HG02678 (cell line): Measurements from ENCODE around the gene FMOD.

Experiments used
- ATAC-seq: cut with Tn5 transposase; IDR thresholded peaks from one replicate; pipeline ENCODE4 v1.9.1; 2021; ENCODE audit warnings: mild to moderate bottlenecking, moderate library complexity; ENCODE audit not compliant: unreplicated experiment

The FMOD gene

GRCh38 chr1:203351037-203351625, at the start of gene FMOD:
Gene FMOD (minus strand): TSS chr1:203351122. CDS start chr1:203348270, 2,852 bp downstream.
- no peak for ATAC-seq

GRCh38 chr1:203396595-203397194, 45.8 kb upstream of the FMOD start:
- ATAC-seq, result no peak

GRCh38 chr1:203395751-203396150, 44.8 kb upstream of the FMOD start:
- no peak for ATAC-seq

GRCh38 chr1:203390298-203390697, 39.4 kb upstream of the FMOD start:
- no peak for ATAC-seq

GRCh38 chr1:203388683-203389082, 37.8 kb upstream of the FMOD start:
- no peak for ATAC-seq

- ATAC-seq, result no peak
These were observed 31.1 kb upstream of the FMOD start for GRCh38 chr1:203382026-203382425.

GRCh38 chr1:203381151-203381751, 30.3 kb upstream of the FMOD start:
- no peak for ATAC-seq

- ATAC-seq, result no peak
These were observed 29.7 kb upstream of the FMOD start for GRCh38 chr1:203380420-203381150.

GRCh38 chr1:203379825-203380224, 28.9 kb upstream of the FMOD start:
- ATAC-seq, result no peak

- no peak for ATAC-seq
These were observed 27.8 kb upstream of the FMOD start for GRCh38 chr1:203378556-203379245.

GRCh38 chr1:203373991-203374390, 23.1 kb upstream of the FMOD start:
- no peak for ATAC-seq

- ATAC-seq, result no peak
These were observed 22.1 kb upstream of the FMOD start for GRCh38 chr1:203373002-203373401.

- ATAC-seq, result no peak
These were observed 20.4 kb upstream of the FMOD start for GRCh38 chr1:203371288-203371687.

- ATAC-seq, result no peak
These were observed 18.7 kb upstream of the FMOD start for GRCh38 chr1:203369666-203370065.

GRCh38 chr1:203368624-203369451, 17.9 kb upstream of the FMOD start:
- no peak for ATAC-seq

- ATAC-seq, result no peak
These were observed 16.1 kb upstream of the FMOD start for GRCh38 chr1:203367057-203367456.

GRCh38 chr1:203366476-203366875, 15.6 kb upstream of the FMOD start:
- ATAC-seq, result no peak

GRCh38 chr1:203364806-203365205, 13.9 kb upstream of the FMOD start:
- ATAC-seq, result no peak

GRCh38 chr1:203364094-203364801, 13.3 kb upstream of the FMOD start:
- no peak for ATAC-seq

GRCh38 chr1:203362720-203363025, 11.8 kb upstream of the FMOD start:
- ATAC-seq, result no peak
